Left colon (tissue), 2 donors: Measurements from ENCODE around the gene FAM149A. TPM values are rescaled to one million over a fixed set of nuclear protein-coding genes. Genes with fewer than 3 reads are reported as not detected.

ENCODE experiments used
- ATAC-seq: fragments of 200-7000 bp; cut with Tn5 transposase; one replicate; pipeline ENCODE4 v1.9.1; 2020; ENCODE audit warnings: mild to moderate bottlenecking, moderate library complexity
- DNase-seq, 2 donors: peaks; one replicate each; pipeline ENCODE4 v3.0.0-alpha.2; 2020
- intact Hi-C, 2 donors: fragments of 100-400 bp; cut with DNase I in 1 of 2; cut with micrococcal nuclease in 1 of 2; formaldehyde crosslinking; loops; one replicate each; pipeline versions ENCODE4 v1.11.2 to v1.14.0; 2022; cut with DNase I, micrococcal nuclease
- total RNA-seq, 2 donors: library from RNA; stranded (reverse); fragmentation: NEBNext Ultra II Directional; extraction: Animal tissue kit (Norgen Biotek cat#: 25700); gene quantifications; one replicate each; pipeline ENCODE4 v1.2.1, GENCODE V29; 2021
- donor health status: DM: no; HTN: no; CAD: no.
- donor health status: DM: yes; HTN: yes; CAD: no.

The FAM149A gene
- total RNA-seq, 2 donors from 2014 or later: 15.2 to 18.4 TPM

- ATAC-seq (peak; percentile 85), DNase-seq (peak; percentile 88 to 91)
- intact Hi-C loops: no loop called here
Observed at GRCh38 chr4:186191200-186192065, 86.9 kb downstream of the FAM149A start, which contains the start of gene CYP4V2. CYP4V2 (plus strand) TSS chr4:186191567; CDS start chr4:186191824, 257 bp downstream.

DNA sequence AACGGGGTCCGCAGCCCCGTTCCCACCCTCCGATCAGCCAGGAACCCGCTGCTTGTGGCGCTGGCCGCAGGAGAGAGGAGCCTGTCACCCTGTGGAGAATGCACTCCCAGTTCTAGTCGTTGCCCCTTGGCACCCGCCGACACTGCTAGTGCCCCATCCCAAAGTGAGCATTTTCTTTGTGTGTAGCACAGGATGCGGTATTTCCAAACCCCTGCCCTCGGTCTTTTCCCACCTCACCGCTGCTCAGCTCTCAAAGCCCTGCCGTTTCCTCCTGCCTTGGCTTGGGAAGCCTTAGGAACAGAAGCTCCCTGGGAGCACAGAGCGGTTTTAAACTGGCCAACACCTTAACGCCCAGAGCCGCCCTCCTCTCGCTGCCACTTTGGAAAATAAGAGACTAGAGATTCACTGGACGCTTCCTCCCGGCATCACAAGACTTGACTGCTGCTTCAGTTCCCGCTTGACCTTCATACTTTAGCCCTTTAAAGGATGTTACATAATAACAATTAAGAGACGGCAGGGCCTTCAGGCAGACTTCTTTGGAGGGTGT is 87.6 kb downstream of the FAM149A start:
- peak; percentile 14 for ATAC-seq
- peak; percentile 48 to 57 for DNase-seq
- intact Hi-C loops: no loop called here

DNA sequence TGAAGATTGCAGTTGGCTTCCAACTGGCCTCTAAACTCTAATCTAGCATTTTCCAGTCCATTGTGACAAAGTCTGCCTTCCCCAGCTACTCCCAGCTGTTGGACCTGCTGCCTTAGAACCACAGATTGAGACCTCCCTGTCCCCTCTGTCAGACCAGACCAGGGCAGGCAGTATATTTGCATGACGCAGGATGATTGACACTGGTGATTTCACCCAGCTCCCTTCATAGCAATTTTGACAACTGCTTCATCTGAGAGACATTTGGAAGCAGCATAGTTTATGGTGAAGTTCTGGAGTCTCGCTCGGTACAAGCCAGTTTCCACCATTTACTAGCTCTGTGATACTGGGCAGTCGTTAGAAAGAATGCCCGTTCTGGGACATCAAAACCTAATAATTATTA is 89.3 kb downstream of the FAM149A start:
- DNase-seq: no peak
- intact Hi-C loops: no loop called here
- ATAC-seq: no peak

GRCh38 chr4:186196063-186196462 is 91.6 kb downstream of the FAM149A start:
- no peak for DNase-seq
- ATAC-seq: no peak
- intact Hi-C loops: no loop called here

- intact Hi-C loops: no loop called here
Observed at GRCh38 chr4:186200516-186200915, 96.0 kb downstream of the FAM149A start.

GRCh38 chr4:186201010-186201409 is 96.5 kb downstream of the FAM149A start:
- intact Hi-C loops: no loop called here
- DNase-seq: no peak

More at GRCh38 chr4:186200516-186200915, 96.0 kb downstream of the FAM149A start:
- ATAC-seq (no peak), DNase-seq (no peak)

GRCh38 chr4:186201535-186202230 is 97.2 kb downstream of the FAM149A start:
- peak; percentile 80 for ATAC-seq
- intact Hi-C loops: no loop called here
- DNase-seq: peak in 1 of 2 donors; percentile 69

More at GRCh38 chr4:186201010-186201409, 96.5 kb downstream of the FAM149A start:
- no peak for ATAC-seq

DNA sequence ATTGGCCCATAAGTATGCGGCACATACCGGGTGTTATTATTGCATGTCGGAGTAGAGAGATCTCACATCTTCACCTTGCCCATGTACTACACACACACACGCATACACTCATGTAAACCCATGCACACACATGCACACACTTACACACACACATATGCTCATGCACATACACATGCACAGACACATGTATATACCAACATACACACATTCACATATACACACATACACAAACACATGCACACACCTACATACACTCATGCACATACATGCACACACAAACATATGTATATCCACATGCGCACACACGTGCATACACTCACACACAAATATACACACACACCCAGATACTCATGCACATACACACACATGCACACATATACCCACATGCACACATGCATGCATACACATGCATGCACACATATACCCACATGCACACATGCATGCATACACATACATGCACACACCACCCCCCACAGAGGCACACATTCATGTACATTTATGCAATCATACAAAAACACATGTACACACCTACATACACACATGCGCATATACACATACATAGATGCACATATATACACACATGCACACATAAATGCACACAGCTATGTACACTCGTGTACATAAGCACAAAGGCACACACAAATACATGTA is 98.1 kb downstream of the FAM149A start:
- DNase-seq (no peak), ATAC-seq (no peak)
- intact Hi-C loops: no loop called here

DNA sequence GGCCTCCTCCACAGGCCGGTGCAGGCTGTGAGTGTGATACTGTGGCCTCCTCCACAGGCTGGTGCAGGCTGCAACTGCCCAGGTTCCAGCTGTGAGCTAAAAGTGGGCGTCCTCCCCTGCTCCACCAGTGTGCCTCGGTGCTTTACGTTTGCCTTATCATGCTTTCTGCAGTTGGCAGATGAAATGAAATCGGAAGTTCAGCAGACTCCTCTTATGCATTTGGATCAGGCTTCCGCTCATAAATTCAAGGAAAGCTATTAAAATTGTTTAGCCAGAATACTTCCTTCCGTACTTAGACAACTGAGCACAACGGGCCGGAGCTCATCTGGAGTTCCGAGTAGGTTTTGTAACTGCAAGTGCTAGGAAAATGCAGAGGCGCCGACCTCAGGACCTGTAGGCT is 98.9 kb downstream of the FAM149A start:
- DNase-seq: peak in 1 of 2 donors; percentile 21
- ATAC-seq: peak; percentile 11
- intact Hi-C loops: no loop called here

- no peak for ATAC-seq
- intact Hi-C loops: no loop called here
- no peak for DNase-seq
Observed at GRCh38 chr4:186204103-186204559, 99.6 kb downstream of the FAM149A start.

GRCh38 chr4:186204686-186205085 is 100.2 kb downstream of the FAM149A start:
- peak; percentile 90 for ATAC-seq
- intact Hi-C loops: no loop called here
- DNase-seq: peak; percentile 75 to 82

DNA sequence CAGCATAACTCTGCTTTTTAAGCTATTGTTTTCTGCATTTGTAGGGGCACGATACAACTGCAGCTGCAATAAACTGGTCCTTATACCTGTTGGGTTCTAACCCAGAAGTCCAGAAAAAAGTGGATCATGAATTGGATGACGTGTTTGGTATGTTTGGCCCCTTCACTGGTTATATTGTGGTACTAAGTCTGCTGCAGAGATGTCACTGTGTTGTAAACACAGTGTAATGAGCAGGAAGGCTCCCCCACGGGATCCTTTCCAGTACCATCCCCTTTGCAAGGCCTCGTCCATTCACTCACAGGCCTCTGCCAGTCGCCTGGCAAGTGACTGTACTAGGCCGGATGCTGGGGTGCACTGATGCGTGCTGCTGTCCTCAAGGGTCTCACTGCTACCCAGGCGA is 100.7 kb downstream of the FAM149A start:
- DNase-seq (no peak), ATAC-seq (peak; percentile 22)

DNA sequence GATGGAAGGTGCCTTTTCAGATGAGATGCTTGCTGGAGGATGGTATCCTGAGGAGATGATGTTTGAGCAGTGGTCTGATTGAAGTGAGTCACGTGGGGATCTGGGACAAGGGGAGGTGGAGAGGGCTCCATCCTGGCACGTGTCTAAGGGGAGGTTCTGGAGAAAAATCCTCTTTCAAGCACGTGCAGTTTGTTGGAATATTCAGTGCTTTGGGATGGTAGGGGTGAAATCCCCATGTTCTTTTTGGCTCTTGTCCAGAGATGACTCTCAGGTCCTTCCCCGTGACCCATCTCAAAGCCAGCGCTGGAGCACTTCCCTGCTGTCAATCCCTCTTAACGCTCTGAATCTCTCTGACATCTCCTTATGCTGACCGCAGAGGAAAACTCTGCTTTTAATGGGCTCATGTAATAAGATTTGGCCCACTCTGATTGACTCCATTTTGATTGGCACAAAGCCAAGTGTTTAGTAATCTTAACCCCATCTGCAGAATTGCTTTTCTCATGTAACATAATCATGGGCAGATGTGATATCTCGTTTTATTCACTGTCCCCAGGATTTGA is 112.0 kb downstream of the FAM149A start:
- intact Hi-C loops: no loop called here
- ATAC-seq: no peak
- no peak for DNase-seq

More for the DNA sequence above, 100.7 kb downstream of the FAM149A start:
- intact Hi-C loops: no loop called here

- intact Hi-C loops: no loop called here
- ATAC-seq: no peak
- no peak for DNase-seq
Observed at GRCh38 chr4:186217733-186218293, 113.3 kb downstream of the FAM149A start.

DNA sequence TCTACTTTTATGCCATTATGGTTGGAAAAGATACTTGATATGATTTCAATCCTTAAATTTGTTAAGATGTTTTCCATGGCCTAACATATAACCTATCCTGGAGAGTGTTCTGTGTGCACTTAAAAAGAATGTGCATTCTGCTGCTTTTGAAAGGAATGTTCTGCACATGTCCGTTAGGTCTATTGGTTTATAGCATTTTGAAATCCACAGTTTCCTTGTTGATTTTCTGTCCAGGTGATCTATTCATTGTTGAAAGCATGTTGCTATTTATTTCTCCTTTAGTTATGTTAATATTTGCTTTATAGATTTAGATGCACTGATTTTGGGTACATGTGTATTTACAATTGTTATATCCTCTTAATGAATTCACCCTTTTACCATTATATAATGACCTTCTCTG is 117.1 kb downstream of the FAM149A start:
- intact Hi-C loops: no loop called here
- DNase-seq (no peak), ATAC-seq (no peak)
